H1 (cell line): ENCODE measurements around the gene CBX4. TPM values are rescaled to one million over a fixed set of nuclear protein-coding genes. Genes with fewer than 3 reads are reported as not detected.

ENCODE experiments used
- BACH1 ChIP-seq: IDR thresholded peaks from 2 replicates; pipeline ENCODE4 v1.6.1; 2012; ENCODE audit warnings: low read length, improper control_type of control experiment
- BRCA1 ChIP-seq: IDR thresholded peaks from 2 replicates; pipeline ENCODE4 v1.6.1; 2012; ENCODE audit warnings: low read depth, low read length, improper control_type of control experiment
- CHD2 ChIP-seq: IDR thresholded peaks from 2 replicates; pipeline ENCODE4 v1.6.1; 2012; ENCODE audit warnings: low read length, improper control_type of control experiment
- FOSL1 ChIP-seq: IDR thresholded peaks from 2 replicates; pipeline ENCODE4 v1.6.1; 2011; ENCODE audit warnings: mild to moderate bottlenecking, low read depth, low read length, moderate library complexity; ENCODE audit not compliant: insufficient read depth
- POLR2A ChIP-seq, 2 experiments: IDR thresholded peaks; 1 replicate in 1 of 2; 2 replicates in 1 of 2; pipeline ENCODE4 v1.6.1; 2011; ENCODE audit warnings: low read depth in 2 of 2, low read length in 2 of 2, mild to moderate bottlenecking in 2 of 2; ENCODE audit errors: control extremely low read depth in 1 of 2
- RFX5 ChIP-seq: IDR thresholded peaks from 2 replicates; pipeline ENCODE4 v1.6.1; 2011; ENCODE audit warnings: low read depth, low read length, improper control_type of control experiment, borderline replicate concordance
- RXRA ChIP-seq: IDR thresholded peaks from 2 replicates; pipeline ENCODE4 v1.6.1; 2011; ENCODE audit warnings: low read depth, mild to moderate bottlenecking, low read length, moderate library complexity; ENCODE audit not compliant: insufficient read depth
- TAF1 ChIP-seq: IDR thresholded peaks from 2 replicates; pipeline ENCODE4 v1.6.1; 2011; ENCODE audit warnings: mild to moderate bottlenecking, low read depth, low read length
- TBP ChIP-seq: IDR thresholded peaks from 2 replicates; pipeline ENCODE4 v1.6.1; 2011; ENCODE audit warnings: low read depth, low read length, improper control_type of control experiment
- YY1 ChIP-seq: IDR thresholded peaks from 2 replicates; pipeline ENCODE4 v1.6.1; 2011; ENCODE audit warnings: low read depth, mild to moderate bottlenecking, low read length
- polyA plus RNA-seq, 7 experiments: library from polyadenylated mRNA; depleted of rRNA in 3 of 7; stranded (reverse) in 5 of 7; unstranded in 2 of 7; fragments of >200 nt in 5 of 7; fragments of 200-250 nt in 2 of 7; gene quantifications; 1 replicate in 5 of 7; 2 replicates in 1 of 7; 4 replicates in 1 of 7; pipeline versions ENCODE4 v1.2.1 to v1.2.3, GENCODE V29; 2011 to 2013; ENCODE audit warnings: missing spikeins in 2 of 7, mixed read lengths in 2 of 7
- total RNA-seq: library from RNA; stranded (reverse); fragmentation: NEBNext Ultra II Directional; extraction: Animal tissue kit (Norgen Biotek cat#: 25700); gene quantifications from 2 replicates; pipeline ENCODE4 v1.2.1, GENCODE V29; 2021
- TF ChIP-seq, protein P1 (sequence below): fragments of 300-600 bp; sonication (generic); IDR thresholded peaks from 2 replicates; pipeline ENCODE4 v1.7.1; 2012; ENCODE audit warnings: low read length, moderate library complexity, mild to moderate bottlenecking, inconsistent platforms; ENCODE audit not compliant: insufficient replicate concordance

Gene CBX4
- total and polyA plus RNA-seq, 2 of the 8 experiments (the other 6 are each of a cell fraction or from before 2014, with no cell fraction given) = 1.8 to 4.0 TPM

DNA sequence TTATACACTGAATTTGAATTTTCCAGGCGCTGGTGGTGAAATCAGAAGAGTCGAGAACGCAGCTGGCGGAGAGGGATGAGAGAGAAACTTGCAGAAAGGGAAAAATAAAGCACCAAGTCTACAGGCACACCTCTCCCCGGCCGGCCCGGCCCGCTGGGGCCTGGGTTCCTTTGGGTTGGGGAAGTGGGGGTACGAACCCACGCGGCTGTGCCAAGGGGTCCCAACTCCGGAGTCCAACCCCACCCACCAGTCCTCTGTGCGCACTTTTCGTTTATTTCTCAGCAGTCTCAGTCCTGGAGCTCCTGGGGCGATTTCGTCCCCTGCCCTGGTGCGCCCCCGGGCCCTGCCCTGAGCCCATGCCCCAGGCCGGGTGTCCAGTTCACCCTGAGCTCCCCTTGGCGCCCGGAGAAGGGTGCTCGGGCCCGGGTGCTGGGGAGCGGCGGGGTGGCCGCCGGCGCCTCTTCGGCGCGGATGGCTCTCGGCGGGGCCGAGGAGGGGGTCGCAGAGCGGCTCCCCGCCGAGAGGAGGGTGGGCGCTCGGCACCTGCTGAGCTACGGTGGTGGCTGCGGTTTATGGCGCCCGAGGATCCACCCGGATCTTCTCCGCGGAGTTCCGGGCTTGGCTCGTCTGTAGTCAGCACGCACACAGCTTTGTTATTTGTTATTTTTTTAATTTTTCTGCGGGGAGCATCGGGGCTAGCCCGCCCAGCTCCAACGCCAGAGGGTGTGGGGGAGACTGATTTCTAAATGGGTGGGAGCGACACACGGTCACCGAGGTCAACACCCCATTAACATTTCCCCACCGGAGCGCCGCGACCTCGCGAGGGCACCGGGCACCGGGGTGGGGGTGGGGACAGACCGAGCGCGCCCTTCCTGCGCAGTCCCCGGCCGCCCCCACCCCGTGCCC lies 26.6 kb downstream of the CBX4 start (continued):
- TF ChIP-seq BRCA1 = no peak
- TF ChIP-seq POLR2A (IDR thresholded peaks at IDR 0.05; ENCODE audit: control extremely low read depth in 1 of 2, low read depth in 2 of 2, low read length in 2 of 2) = no peak
- TF ChIP-seq YY1 = no peak
- TF ChIP-seq RXRA = no peak
- TF ChIP-seq TAF1 = no peak
- no peak for TF ChIP-seq FOSL1
- TF ChIP-seq BACH1 = no peak
- no peak for TF ChIP-seq TBP
- TF ChIP-seq CHD2 = no peak
- TF ChIP-seq RFX5 = no peak
- TF ChIP-seq, protein P1, sequence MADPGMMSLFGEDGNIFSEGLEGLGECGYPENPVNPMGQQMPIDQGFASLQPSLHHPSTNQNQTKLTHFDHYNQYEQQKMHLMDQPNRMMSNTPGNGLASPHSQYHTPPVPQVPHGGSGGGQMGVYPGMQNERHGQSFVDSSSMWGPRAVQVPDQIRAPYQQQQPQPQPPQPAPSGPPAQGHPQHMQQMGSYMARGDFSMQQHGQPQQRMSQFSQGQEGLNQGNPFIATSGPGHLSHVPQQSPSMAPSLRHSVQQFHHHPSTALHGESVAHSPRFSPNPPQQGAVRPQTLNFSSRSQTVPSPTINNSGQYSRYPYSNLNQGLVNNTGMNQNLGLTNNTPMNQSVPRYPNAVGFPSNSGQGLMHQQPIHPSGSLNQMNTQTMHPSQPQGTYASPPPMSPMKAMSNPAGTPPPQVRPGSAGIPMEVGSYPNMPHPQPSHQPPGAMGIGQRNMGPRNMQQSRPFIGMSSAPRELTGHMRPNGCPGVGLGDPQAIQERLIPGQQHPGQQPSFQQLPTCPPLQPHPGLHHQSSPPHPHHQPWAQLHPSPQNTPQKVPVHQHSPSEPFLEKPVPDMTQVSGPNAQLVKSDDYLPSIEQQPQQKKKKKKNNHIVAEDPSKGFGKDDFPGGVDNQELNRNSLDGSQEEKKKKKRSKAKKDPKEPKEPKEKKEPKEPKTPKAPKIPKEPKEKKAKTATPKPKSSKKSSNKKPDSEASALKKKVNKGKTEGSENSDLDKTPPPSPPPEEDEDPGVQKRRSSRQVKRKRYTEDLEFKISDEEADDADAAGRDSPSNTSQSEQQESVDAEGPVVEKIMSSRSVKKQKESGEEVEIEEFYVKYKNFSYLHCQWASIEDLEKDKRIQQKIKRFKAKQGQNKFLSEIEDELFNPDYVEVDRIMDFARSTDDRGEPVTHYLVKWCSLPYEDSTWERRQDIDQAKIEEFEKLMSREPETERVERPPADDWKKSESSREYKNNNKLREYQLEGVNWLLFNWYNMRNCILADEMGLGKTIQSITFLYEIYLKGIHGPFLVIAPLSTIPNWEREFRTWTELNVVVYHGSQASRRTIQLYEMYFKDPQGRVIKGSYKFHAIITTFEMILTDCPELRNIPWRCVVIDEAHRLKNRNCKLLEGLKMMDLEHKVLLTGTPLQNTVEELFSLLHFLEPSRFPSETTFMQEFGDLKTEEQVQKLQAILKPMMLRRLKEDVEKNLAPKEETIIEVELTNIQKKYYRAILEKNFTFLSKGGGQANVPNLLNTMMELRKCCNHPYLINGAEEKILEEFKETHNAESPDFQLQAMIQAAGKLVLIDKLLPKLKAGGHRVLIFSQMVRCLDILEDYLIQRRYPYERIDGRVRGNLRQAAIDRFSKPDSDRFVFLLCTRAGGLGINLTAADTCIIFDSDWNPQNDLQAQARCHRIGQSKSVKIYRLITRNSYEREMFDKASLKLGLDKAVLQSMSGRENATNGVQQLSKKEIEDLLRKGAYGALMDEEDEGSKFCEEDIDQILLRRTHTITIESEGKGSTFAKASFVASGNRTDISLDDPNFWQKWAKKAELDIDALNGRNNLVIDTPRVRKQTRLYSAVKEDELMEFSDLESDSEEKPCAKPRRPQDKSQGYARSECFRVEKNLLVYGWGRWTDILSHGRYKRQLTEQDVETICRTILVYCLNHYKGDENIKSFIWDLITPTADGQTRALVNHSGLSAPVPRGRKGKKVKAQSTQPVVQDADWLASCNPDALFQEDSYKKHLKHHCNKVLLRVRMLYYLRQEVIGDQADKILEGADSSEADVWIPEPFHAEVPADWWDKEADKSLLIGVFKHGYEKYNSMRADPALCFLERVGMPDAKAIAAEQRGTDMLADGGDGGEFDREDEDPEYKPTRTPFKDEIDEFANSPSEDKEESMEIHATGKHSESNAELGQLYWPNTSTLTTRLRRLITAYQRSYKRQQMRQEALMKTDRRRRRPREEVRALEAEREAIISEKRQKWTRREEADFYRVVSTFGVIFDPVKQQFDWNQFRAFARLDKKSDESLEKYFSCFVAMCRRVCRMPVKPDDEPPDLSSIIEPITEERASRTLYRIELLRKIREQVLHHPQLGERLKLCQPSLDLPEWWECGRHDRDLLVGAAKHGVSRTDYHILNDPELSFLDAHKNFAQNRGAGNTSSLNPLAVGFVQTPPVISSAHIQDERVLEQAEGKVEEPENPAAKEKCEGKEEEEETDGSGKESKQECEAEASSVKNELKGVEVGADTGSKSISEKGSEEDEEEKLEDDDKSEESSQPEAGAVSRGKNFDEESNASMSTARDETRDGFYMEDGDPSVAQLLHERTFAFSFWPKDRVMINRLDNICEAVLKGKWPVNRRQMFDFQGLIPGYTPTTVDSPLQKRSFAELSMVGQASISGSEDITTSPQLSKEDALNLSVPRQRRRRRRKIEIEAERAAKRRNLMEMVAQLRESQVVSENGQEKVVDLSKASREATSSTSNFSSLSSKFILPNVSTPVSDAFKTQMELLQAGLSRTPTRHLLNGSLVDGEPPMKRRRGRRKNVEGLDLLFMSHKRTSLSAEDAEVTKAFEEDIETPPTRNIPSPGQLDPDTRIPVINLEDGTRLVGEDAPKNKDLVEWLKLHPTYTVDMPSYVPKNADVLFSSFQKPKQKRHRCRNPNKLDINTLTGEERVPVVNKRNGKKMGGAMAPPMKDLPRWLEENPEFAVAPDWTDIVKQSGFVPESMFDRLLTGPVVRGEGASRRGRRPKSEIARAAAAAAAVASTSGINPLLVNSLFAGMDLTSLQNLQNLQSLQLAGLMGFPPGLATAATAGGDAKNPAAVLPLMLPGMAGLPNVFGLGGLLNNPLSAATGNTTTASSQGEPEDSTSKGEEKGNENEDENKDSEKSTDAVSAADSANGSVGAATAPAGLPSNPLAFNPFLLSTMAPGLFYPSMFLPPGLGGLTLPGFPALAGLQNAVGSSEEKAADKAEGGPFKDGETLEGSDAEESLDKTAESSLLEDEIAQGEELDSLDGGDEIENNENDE = no peak
